ENCODE data around the gene GNAI1.

GNAI1 gene

GRCh38 chr7:80187279-80187678 is 52.6 kb downstream of the GNAI1 start:
- no peaks in the 10 kb centered on the region for H3K27me3 ChIP-seq (ENCODE audit: control insufficient read depth in 3 of 3, insufficient read depth in 3 of 3, low read depth in 1 of 3, low read length in 3 of 3)
- no peak overlapping the region for H2BK15ac ChIP-seq (ENCODE audit: low read length)
- peaks cover 0 to 13% of the 10 kb centered on the region in 2 donors for H3K9me3 ChIP-seq (replicated peaks in 1 of 2; ENCODE audit: control insufficient read depth in 2 of 2, insufficient read depth in 1 of 2, low read depth in 1 of 2, low read length in 2 of 2)
- H3K27ac ChIP-seq (replicated peaks; ENCODE audit: low read length) = no peak overlapping the region
- H2BK5ac ChIP-seq (ENCODE audit: low read length) = no peak overlapping the region
- no peak overlapping the region for H2BK120ac ChIP-seq (ENCODE audit: low read depth, low read length)
- H3K4ac ChIP-seq (ENCODE audit: low read length) = no peak overlapping the region
- H3K4me2 ChIP-seq (ENCODE audit: insufficient read depth, low read length, poor library complexity, severe bottlenecking) = no peak overlapping the region
- no peak overlapping the region for H4K8ac ChIP-seq (ENCODE audit: low read depth, low read length)
- no peak overlapping the region for H4K91ac ChIP-seq (ENCODE audit: low read depth, low read length, poor library complexity)
- no peak overlapping the region for H2AK5ac ChIP-seq (ENCODE audit: low read depth, low read length)
- peaks cover 0 to 8% of the 10 kb centered on the region in 2 donors for H3K36me3 ChIP-seq (replicated peaks in 1 of 2; ENCODE audit: control insufficient read depth in 2 of 2, insufficient read depth in 2 of 2, low read length in 2 of 2)
- no peak overlapping the region for H3K23ac ChIP-seq (ENCODE audit: low read depth, low read length, poor library complexity)
- peaks cover 8 to 9% of the 10 kb centered on the region in 2 donors for H3K4me1 ChIP-seq (ENCODE audit: control insufficient read depth in 2 of 2, insufficient read depth in 1 of 2, low read depth in 1 of 2, low read length in 2 of 2)
- H3K9ac ChIP-seq (ENCODE audit: low read depth, low read length, poor library complexity) = no peak overlapping the region
- WGBS, 2 donors (ENCODE audit: extremely low coverage in 2 of 2, insufficient read length in 2 of 2, insufficient replicate concordance in 1 of 2) = no CpG with 5 or more reads among the region's 1 CpG
- H2AFZ ChIP-seq (ENCODE audit: low read length) = no peak overlapping the region
- no peak overlapping the region for H3K18ac ChIP-seq (ENCODE audit: low read length)
- H2BK12ac ChIP-seq (ENCODE audit: low read length) = no peak overlapping the region
- H3K14ac ChIP-seq (ENCODE audit: low read length) = no peak overlapping the region
- H3K79me1 ChIP-seq (ENCODE audit: low read depth, low read length) = peaks cover 4% of the 10 kb centered on the region
- no peak overlapping the region for H3K4me3 ChIP-seq (ENCODE audit: low read length in 2 of 2)
- DNase-seq (ENCODE audit: low spot score) = no peak

DNA sequence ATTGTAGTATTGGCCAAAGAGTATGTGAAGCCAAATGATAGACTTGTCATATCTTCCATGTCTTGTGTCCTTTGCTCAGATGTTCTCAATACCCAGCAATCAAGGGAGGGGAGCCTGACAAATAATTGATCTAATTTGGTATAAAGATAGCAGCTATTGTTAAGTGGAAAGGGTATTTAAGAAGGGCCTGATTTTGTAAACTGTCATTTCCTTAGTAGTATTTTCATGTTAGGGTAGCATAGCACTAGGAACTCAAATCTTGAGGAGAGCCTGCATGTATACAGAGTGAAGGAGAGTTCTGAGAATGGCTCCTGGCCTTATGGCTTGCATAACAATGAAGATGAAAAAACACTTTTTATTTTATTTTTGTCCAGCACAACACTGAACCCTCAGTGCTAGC is 53.1 kb downstream of the GNAI1 start:
- Histone ChIP-seq H3K36me3 (replicated peaks in 1 of 2; ENCODE audit: control insufficient read depth in 2 of 2, insufficient read depth in 2 of 2, low read length in 2 of 2) (peaks cover 0 to 8% of the 10 kb centered on the region in 2 donors), H4K91ac (ENCODE audit: low read depth, low read length, poor library complexity) (no peak overlapping the region), H3K4me1 (ENCODE audit: control insufficient read depth in 2 of 2, insufficient read depth in 1 of 2, low read depth in 1 of 2, low read length in 2 of 2) (peaks cover 7% of the 10 kb centered on the region in 2 donors), H2BK15ac (ENCODE audit: low read length) (no peak overlapping the region), H2BK5ac (ENCODE audit: low read length) (no peak overlapping the region), H2BK12ac (ENCODE audit: low read length) (no peak overlapping the region), H4K8ac (ENCODE audit: low read depth, low read length) (no peak overlapping the region), H3K23ac (ENCODE audit: low read depth, low read length, poor library complexity) (no peak overlapping the region), H3K9ac (ENCODE audit: low read depth, low read length, poor library complexity) (no peak overlapping the region), H3K4me2 (ENCODE audit: insufficient read depth, low read length, poor library complexity, severe bottlenecking) (no peak overlapping the region), H3K4ac (ENCODE audit: low read length) (no peak overlapping the region), H3K9me3 (replicated peaks in 1 of 2; ENCODE audit: control insufficient read depth in 2 of 2, insufficient read depth in 1 of 2, low read depth in 1 of 2, low read length in 2 of 2) (peaks cover 0 to 13% of the 10 kb centered on the region in 2 donors), H3K14ac (ENCODE audit: low read length) (no peak overlapping the region), H3K27me3 (ENCODE audit: control insufficient read depth in 3 of 3, insufficient read depth in 3 of 3, low read depth in 1 of 3, low read length in 3 of 3) (no peaks in the 10 kb centered on the region), H2BK120ac (ENCODE audit: low read depth, low read length) (no peak overlapping the region), H3K27ac (replicated peaks; ENCODE audit: low read length) (no peak overlapping the region), H2AK5ac (ENCODE audit: low read depth, low read length) (no peak overlapping the region), H3K79me1 (ENCODE audit: low read depth, low read length) (peaks cover 3% of the 10 kb centered on the region), H2AFZ (ENCODE audit: low read length) (no peak overlapping the region), H3K18ac (ENCODE audit: low read length) (no peak overlapping the region), H3K4me3 (ENCODE audit: low read length in 2 of 2) (no peak overlapping the region)
- no peak for DNase-seq (ENCODE audit: low spot score)

GRCh38 chr7:80189638-80190037 is 55.0 kb downstream of the GNAI1 start:
- Histone ChIP-seq H3K18ac (ENCODE audit: low read length) (no peak overlapping the region), H2BK5ac (ENCODE audit: low read length) (no peak overlapping the region), H3K9me3 (replicated peaks in 1 of 2; ENCODE audit: control insufficient read depth in 2 of 2, insufficient read depth in 1 of 2, low read depth in 1 of 2, low read length in 2 of 2) (peaks cover 0 to 3% of the 10 kb centered on the region in 2 donors), H4K91ac (ENCODE audit: low read depth, low read length, poor library complexity) (no peak overlapping the region), H3K14ac (ENCODE audit: low read length) (no peak overlapping the region), H3K4me1 (ENCODE audit: control insufficient read depth in 2 of 2, insufficient read depth in 1 of 2, low read depth in 1 of 2, low read length in 2 of 2) (peaks cover 0 to 5% of the 10 kb centered on the region in 2 donors), H3K9ac (ENCODE audit: low read depth, low read length, poor library complexity) (no peak overlapping the region), H3K79me1 (ENCODE audit: low read depth, low read length) (no peaks in the 10 kb centered on the region), H3K23ac (ENCODE audit: low read depth, low read length, poor library complexity) (no peak overlapping the region), H2BK15ac (ENCODE audit: low read length) (no peak overlapping the region), H2BK12ac (ENCODE audit: low read length) (no peak overlapping the region), H2AK5ac (ENCODE audit: low read depth, low read length) (no peak overlapping the region), H4K8ac (ENCODE audit: low read depth, low read length) (no peak overlapping the region), H2AFZ (ENCODE audit: low read length) (no peak overlapping the region), H3K36me3 (replicated peaks in 1 of 2; ENCODE audit: control insufficient read depth in 2 of 2, insufficient read depth in 2 of 2, low read length in 2 of 2) (peaks cover 0 to 8% of the 10 kb centered on the region in 2 donors), H3K4ac (ENCODE audit: low read length) (no peak overlapping the region), H3K4me3 (ENCODE audit: low read length in 2 of 2) (no peak overlapping the region), H3K4me2 (ENCODE audit: insufficient read depth, low read length, poor library complexity, severe bottlenecking) (no peak overlapping the region), H2BK120ac (ENCODE audit: low read depth, low read length) (no peak overlapping the region), H3K27ac (replicated peaks; ENCODE audit: low read length) (no peak overlapping the region), H3K27me3 (ENCODE audit: control insufficient read depth in 3 of 3, insufficient read depth in 3 of 3, low read depth in 1 of 3, low read length in 3 of 3) (no peaks in the 10 kb centered on the region)
- WGBS, 2 donors (ENCODE audit: extremely low coverage in 2 of 2, insufficient read length in 2 of 2, insufficient replicate concordance in 1 of 2) = no CpG with 5 or more reads among the region's 4 CpGs
- DNase-seq (ENCODE audit: low spot score) = no peak

GRCh38 chr7:80197627-80198026 is 63.0 kb downstream of the GNAI1 start:
- H3K9ac ChIP-seq (ENCODE audit: low read depth, low read length, poor library complexity) = no peak overlapping the region
- no peak overlapping the region for H3K4ac ChIP-seq (ENCODE audit: low read length)
- H2BK5ac ChIP-seq (ENCODE audit: low read length) = no peak overlapping the region
- no peak for DNase-seq (ENCODE audit: low spot score)
- no CpG with 5 or more reads among the region's 2 CpGs for WGBS, 2 donors (ENCODE audit: extremely low coverage in 2 of 2, insufficient read length in 2 of 2, insufficient replicate concordance in 1 of 2)
- H3K4me2 ChIP-seq (ENCODE audit: insufficient read depth, low read length, poor library complexity, severe bottlenecking) = no peak overlapping the region
- H3K27me3 ChIP-seq (ENCODE audit: control insufficient read depth in 3 of 3, insufficient read depth in 3 of 3, low read depth in 1 of 3, low read length in 3 of 3) = no peaks in the 10 kb centered on the region
- peaks cover 0 to 4% of the 10 kb centered on the region in 2 donors for H3K9me3 ChIP-seq (replicated peaks in 1 of 2; ENCODE audit: control insufficient read depth in 2 of 2, insufficient read depth in 1 of 2, low read depth in 1 of 2, low read length in 2 of 2)
- H3K79me1 ChIP-seq (ENCODE audit: low read depth, low read length) = no peaks in the 10 kb centered on the region
- H4K91ac ChIP-seq (ENCODE audit: low read depth, low read length, poor library complexity) = no peak overlapping the region
- no peak overlapping the region for H4K8ac ChIP-seq (ENCODE audit: low read depth, low read length)
- H3K14ac ChIP-seq (ENCODE audit: low read length) = no peak overlapping the region
- no peak overlapping the region for H2BK12ac ChIP-seq (ENCODE audit: low read length)
- no peak overlapping the region for H3K18ac ChIP-seq (ENCODE audit: low read length)
- no peak overlapping the region for H2BK15ac ChIP-seq (ENCODE audit: low read length)
- H3K4me1 ChIP-seq (ENCODE audit: control insufficient read depth in 2 of 2, insufficient read depth in 1 of 2, low read depth in 1 of 2, low read length in 2 of 2) = no peaks in the 10 kb centered on the region
- no peak overlapping the region for H2AK5ac ChIP-seq (ENCODE audit: low read depth, low read length)
- no peak overlapping the region for H3K27ac ChIP-seq (replicated peaks; ENCODE audit: low read length)
- H3K4me3 ChIP-seq (ENCODE audit: low read length in 2 of 2) = no peak overlapping the region
- no peak overlapping the region for H3K23ac ChIP-seq (ENCODE audit: low read depth, low read length, poor library complexity)
- H2BK120ac ChIP-seq (ENCODE audit: low read depth, low read length) = no peak overlapping the region
- H2AFZ ChIP-seq (ENCODE audit: low read length) = no peak overlapping the region
- peaks cover 1 to 36% of the 10 kb centered on the region in 2 donors for H3K36me3 ChIP-seq (replicated peaks in 1 of 2; ENCODE audit: control insufficient read depth in 2 of 2, insufficient read depth in 2 of 2, low read length in 2 of 2)
